K562 (cell line): ENCODE results near the gene RBFOX1. TPM values are rescaled to one million over a fixed set of nuclear protein-coding genes. Genes with fewer than 3 reads are reported as not detected.

Source experiments
- ATAC-seq: fragments of 200-7000 bp; cut with Tn5 transposase; 3 replicates; pipeline ENCODE4 v1.9.1; 2020; ENCODE audit warnings: moderate library complexity
- BruUV-seq: library from RNA; stranded (reverse); fragments of 400-500 nt; replicated peaks from 2 replicates; lab custom pipeline; 2021; lab: Mats Ljungman, UMichigan
- CTCF ChIA-PET: fragments of 300-600 bp; formaldehyde crosslinking; extraction: SDS; loops from one replicate; lab custom pipeline; 2021; ENCODE audit warnings: low intra/inter-chr PET ratio; lab: Yijun Ruan, JAX
- POLR2A ChIA-PET: fragments of 300-600, 350-650 bp; sonication (Branson Sonifier 250); formaldehyde crosslinking; extraction: SDS; loops from one replicate; lab custom pipeline; 2021; ENCODE audit warnings: antibody characterized with exemption, inconsistent platforms; lab: Yijun Ruan, JAX
- DNase-seq, 4 experiments: peaks; one replicate each; pipeline versions ENCODE4 v3.0.0 to v3.0.0-alpha.2; 2011 to 2018; ENCODE audit warnings: low spot score in 3 of 4, mixed read lengths in 3 of 4; ENCODE audit errors: extremely low read depth in 1 of 4
- FAIRE-seq: peaks from 2 replicates; lab custom pipeline; 2011; peaks lifted over from hg19 to GRCh38; lab: Jason Lieb, UNC
- H2AFZ ChIP-seq: 2 replicates; pipeline ENCODE4 v1.6.0; 2011; ENCODE audit warnings: low read depth, low read length, control low read depth, inconsistent platforms
- H3K27ac ChIP-seq: fragments of 200-600 bp; 3 replicates; pipeline ENCODE4 v1.8.0; 2011; ENCODE audit warnings: low read depth, mild to moderate bottlenecking, control low read depth, inconsistent platforms, low read length, moderate library complexity, mixed read lengths; ENCODE audit errors: extremely low read depth
- H3K27me3 ChIP-seq, 2 experiments: fragments of 300-600 bp in 1 of 2; 2 replicates in 1 of 2; 3 replicates in 1 of 2; pipeline versions ENCODE4 v1.6.0 to v1.8.0; 2011; ENCODE audit warnings: inconsistent platforms in 2 of 2, low read length in 2 of 2, mild to moderate bottlenecking in 1 of 2, mixed read lengths in 1 of 2, moderate library complexity in 1 of 2; ENCODE audit not compliant: control insufficient read depth in 2 of 2, insufficient read depth in 2 of 2
- H3K36me3 ChIP-seq: fragments of 300-600 bp; 3 replicates; pipeline ENCODE4 v1.8.0; 2011; ENCODE audit warnings: mild to moderate bottlenecking, low read length, inconsistent platforms; ENCODE audit not compliant: control insufficient read depth, insufficient read depth
- H3K4me1 ChIP-seq, 2 experiments: fragments of 200-600 bp in 1 of 2; replicated peaks in 1 of 2; 2 replicates in 1 of 2; 3 replicates in 1 of 2; pipeline versions ENCODE4 v1.5.1 to v1.8.0; 2011; ENCODE audit warnings: inconsistent platforms in 2 of 2, low read length in 2 of 2, mild to moderate bottlenecking in 1 of 2, mixed read lengths in 1 of 2, moderate library complexity in 1 of 2; ENCODE audit not compliant: control insufficient read depth in 2 of 2, insufficient read depth in 2 of 2
- H3K4me2 ChIP-seq: 2 replicates; pipeline ENCODE4 v1.6.1; 2011; ENCODE audit warnings: low read length, control low read depth, inconsistent platforms, mixed read lengths; ENCODE audit not compliant: insufficient read depth
- H3K4me3 ChIP-seq: fragments of 200-600 bp; sonication (generic), shearing (Covaris generic); 2 replicates; pipeline ENCODE4 v1.5.1; 2016; ENCODE audit warnings: control low read depth, inconsistent platforms
- H3K79me2 ChIP-seq: fragments of 200-600 bp; 3 replicates; pipeline ENCODE4 v1.8.0; 2011; ENCODE audit warnings: low read length, inconsistent platforms; ENCODE audit not compliant: control insufficient read depth, insufficient read depth
- H3K9ac ChIP-seq, 2 experiments: 2 replicates each; pipeline versions ENCODE4 v1.6.0 to v1.6.1; 2011; ENCODE audit warnings: low read depth in 2 of 2, low read length in 2 of 2, control low read depth in 1 of 2, inconsistent platforms in 1 of 2, mild to moderate bottlenecking in 1 of 2, mixed read lengths in 1 of 2; ENCODE audit not compliant: insufficient read depth in 1 of 2
- H3K9me1 ChIP-seq: one replicate; pipeline ENCODE4 v1.6.0; 2011; ENCODE audit warnings: inconsistent platforms, mild to moderate bottlenecking, low read length, moderate library complexity; ENCODE audit not compliant: control insufficient read depth, insufficient read depth
- H3K9me3 ChIP-seq: replicated peaks from 2 replicates; pipeline ENCODE4 v1.5.1; 2011; ENCODE audit warnings: low read depth, low read length, inconsistent platforms; ENCODE audit not compliant: control insufficient read depth, insufficient read depth
- H4K20me1 ChIP-seq: replicated peaks from 2 replicates; pipeline ENCODE4 v1.6.1; 2011; ENCODE audit warnings: low read length, inconsistent platforms, mixed read lengths; ENCODE audit not compliant: control insufficient read depth, insufficient read depth
- BRCA1 ChIP-seq, 2 experiments: fragments of 450-650 bp in 1 of 2; sonication (generic) in 1 of 2; formaldehyde crosslinking in 1 of 2; IDR thresholded peaks; 2 replicates each; pipeline versions ENCODE4 v1.5.0 to v1.6.1; 2017 to 2020; ENCODE audit warnings: mild to moderate bottlenecking in 1 of 2, missing genetic modification reagents in 1 of 2
- CBX3 ChIP-seq, 2 experiments: IDR thresholded peaks; 1 replicate in 1 of 2; 2 replicates in 1 of 2; pipeline ENCODE4 v1.6.1; 2012; ENCODE audit warnings: inconsistent platforms in 2 of 2, low read length in 2 of 2, borderline replicate concordance in 1 of 2, control low read depth in 1 of 2
- CREB3L1 ChIP-seq: fragments of 450-650 bp; IDR thresholded peaks from 2 replicates; pipeline ENCODE4 v1.6.1; 2014; ENCODE audit warnings: low read depth, mild to moderate bottlenecking, moderate library complexity, borderline replicate concordance
- FOXA3 ChIP-seq, 2 experiments: fragments of 450-650 bp in 1 of 2; sonication (generic) in 1 of 2; formaldehyde crosslinking; IDR thresholded peaks in 1 of 2; conservative IDR thresholded peaks in 1 of 2; 2 replicates each; pipeline versions ENCODE4 v1.4.0 to v1.8.0; 2020 to 2022; ENCODE audit warnings: mild to moderate bottlenecking in 2 of 2, missing genetic modification reagents in 1 of 2
- GATAD2B ChIP-seq: fragments of 450-650 bp; IDR thresholded peaks from 2 replicates; pipeline ENCODE4 v1.6.1; 2017; ENCODE audit warnings: mild to moderate bottlenecking, borderline replicate concordance
- OTX1 ChIP-seq: fragments of 450-650 bp; formaldehyde crosslinking; IDR thresholded peaks from 2 replicates; pipeline ENCODE4 v1.4.0; 2022; ENCODE audit warnings: mild to moderate bottlenecking
- PML ChIP-seq: IDR thresholded peaks from 2 replicates; pipeline ENCODE4 v1.6.1; 2012; ENCODE audit warnings: low read length, inconsistent platforms
- RFX7 ChIP-seq: fragments of 250-450 bp; sonication (Bioruptor Pico); IDR thresholded peaks from 2 replicates; pipeline ENCODE4 v1.5.1; 2021; ENCODE audit warnings: mild to moderate bottlenecking
- ZNF12 ChIP-seq: sonication (generic); formaldehyde crosslinking; IDR thresholded peaks from 2 replicates; pipeline ENCODE4 v1.4.0; 2020; ENCODE audit warnings: mild to moderate bottlenecking, missing genetic modification reagents
- ZNF217 ChIP-seq: sonication (generic); formaldehyde crosslinking; IDR thresholded peaks from 2 replicates; pipeline ENCODE4 v1.8.0; 2022; ENCODE audit warnings: mild to moderate bottlenecking, missing genetic modification reagents
- ZNF277 ChIP-seq: fragments of 250-450 bp; sonication (Bioruptor Pico); IDR thresholded peaks from 2 replicates; pipeline ENCODE4 v1.8.0; 2022; ENCODE audit warnings: inconsistent platforms, mild to moderate bottlenecking, moderate library complexity, borderline replicate concordance
- WGBS: fragments of 100-300 bp; shearing (Covaris generic); methylation state at CpG from one replicate; pipeline ENCODE4 v1.1.6; 2016; ENCODE audit warnings: low coverage, mixed read lengths; ENCODE audit not compliant: insufficient coverage; ENCODE audit errors: missing lambda C conversion rate; 5-methylcytosine and 5-hydroxymethylcytosine counted together
- in situ Hi-C: fragments of 300-500 bp; cut with MboI; formaldehyde crosslinking; loops from 4 replicates; pipeline ENCODE4 v1.15.0; 2018; ENCODE audit warnings: inconsistent platforms, mixed read lengths
- intact Hi-C: fragments of 100-400 bp; cut with micrococcal nuclease; formaldehyde crosslinking; loops from 2 replicates; pipeline ENCODE4 v1.14.2; 2022
- polyA plus RNA-seq, 8 experiments: library from polyadenylated mRNA; depleted of rRNA in 4 of 8; stranded (reverse) in 5 of 8; unstranded in 3 of 8; fragments of >200 nt; fragmentation: Nextera tagmentation in 2 of 8; fragmentation: Illumina TruSeq in 1 of 8; extraction: Ambion mirVana in 2 of 8; extraction: Trizol in 1 of 8; gene quantifications; 2 replicates each; pipeline versions ENCODE4 v1.2.1 to v1.2.3, GENCODE V29; 2011 to 2014; ENCODE audit warnings: inconsistent platforms in 1 of 8, missing spikeins in 1 of 8
- total RNA-seq, 7 experiments: library from RNA; depleted of rRNA in 6 of 7; stranded (reverse); fragments of >200 nt in 6 of 7; fragmentation: Illumina TruSeq in 2 of 7; extraction: Trizol in 2 of 7; gene quantifications; 2 replicates each; pipeline versions ENCODE4 v1.2.1 to v1.2.3, GENCODE V29; 2011 to 2021; ENCODE audit warnings: low replicate concordance in 1 of 7
- TF ChIP-seq, protein P1 (sequence below): sonication (generic); formaldehyde crosslinking; IDR thresholded peaks from 2 replicates; pipeline ENCODE4 v1.8.0; 2022; ENCODE audit warnings: mild to moderate bottlenecking, missing genetic modification reagents
- TF ChIP-seq, protein P2 (sequence below): fragments of 250-450 bp; sonication (Bioruptor Pico); IDR thresholded peaks from 2 replicates; pipeline ENCODE4 v1.8.0; 2021; ENCODE audit warnings: mild to moderate bottlenecking, moderate library complexity

Gene RBFOX1
- total and polyA plus RNA-seq, 9 of the 15 experiments (the other 6 are each of a cell fraction or from before 2014, with no cell fraction given), result 0.03 TPM; not detected in 8

GRCh38 chr16:7709186-7709585, 376.5 kb downstream of the RBFOX1 start:
- Histone ChIP-seq H4K20me1 (no peaks in the 10 kb centered on the region; the same call in 1 of the 2 replicates), H3K36me3 (no peaks in the 10 kb centered on the region), H3K79me2 (no peaks in the 10 kb centered on the region), H3K4me3 (no peak overlapping the region), H3K4me1 (no peaks in the 10 kb centered on the region), H3K27ac (no peak overlapping the region), H3K27me3 (peaks cover 4 to 5% of the 10 kb centered on the region in 2 experiments; a peak in 1 of 5 replicates), H3K9me1 (no peaks in the 10 kb centered on the region), H2AFZ (no peak overlapping the region), H3K9me3 (no peaks in the 10 kb centered on the region), H3K9ac (no peak overlapping the region), H3K4me2 (no peak overlapping the region)
- ATAC-seq (no peak), DNase-seq (no peak), FAIRE-seq (no peak)
- in situ Hi-C loops (no loop called here), intact Hi-C loops (no loop called here)
- WGBS, result 0% methylated on average over 3 of the region's 3 CpGs
- no TSS peak for BruUV-seq
- ChIA-PET POLR2A (interaction anchor here (0.7 kb wide), 1 partner anchor 1360 kb away, joined by 5 read pairs; no protein-coding TSS in a partner anchor), CTCF (no interaction called here)
- TF ChIP-seq ZNF217 (CRISPR knock-in tag), result no peak
- TF ChIP-seq ZNF277 (CRISPR knock-in tag), result no peak
- TF ChIP-seq RFX7, result no peak
- TF ChIP-seq CREB3L1, result no peak
- no peak for TF ChIP-seq PML
- TF ChIP-seq GATAD2B, result no peak
- TF ChIP-seq, protein P1, sequence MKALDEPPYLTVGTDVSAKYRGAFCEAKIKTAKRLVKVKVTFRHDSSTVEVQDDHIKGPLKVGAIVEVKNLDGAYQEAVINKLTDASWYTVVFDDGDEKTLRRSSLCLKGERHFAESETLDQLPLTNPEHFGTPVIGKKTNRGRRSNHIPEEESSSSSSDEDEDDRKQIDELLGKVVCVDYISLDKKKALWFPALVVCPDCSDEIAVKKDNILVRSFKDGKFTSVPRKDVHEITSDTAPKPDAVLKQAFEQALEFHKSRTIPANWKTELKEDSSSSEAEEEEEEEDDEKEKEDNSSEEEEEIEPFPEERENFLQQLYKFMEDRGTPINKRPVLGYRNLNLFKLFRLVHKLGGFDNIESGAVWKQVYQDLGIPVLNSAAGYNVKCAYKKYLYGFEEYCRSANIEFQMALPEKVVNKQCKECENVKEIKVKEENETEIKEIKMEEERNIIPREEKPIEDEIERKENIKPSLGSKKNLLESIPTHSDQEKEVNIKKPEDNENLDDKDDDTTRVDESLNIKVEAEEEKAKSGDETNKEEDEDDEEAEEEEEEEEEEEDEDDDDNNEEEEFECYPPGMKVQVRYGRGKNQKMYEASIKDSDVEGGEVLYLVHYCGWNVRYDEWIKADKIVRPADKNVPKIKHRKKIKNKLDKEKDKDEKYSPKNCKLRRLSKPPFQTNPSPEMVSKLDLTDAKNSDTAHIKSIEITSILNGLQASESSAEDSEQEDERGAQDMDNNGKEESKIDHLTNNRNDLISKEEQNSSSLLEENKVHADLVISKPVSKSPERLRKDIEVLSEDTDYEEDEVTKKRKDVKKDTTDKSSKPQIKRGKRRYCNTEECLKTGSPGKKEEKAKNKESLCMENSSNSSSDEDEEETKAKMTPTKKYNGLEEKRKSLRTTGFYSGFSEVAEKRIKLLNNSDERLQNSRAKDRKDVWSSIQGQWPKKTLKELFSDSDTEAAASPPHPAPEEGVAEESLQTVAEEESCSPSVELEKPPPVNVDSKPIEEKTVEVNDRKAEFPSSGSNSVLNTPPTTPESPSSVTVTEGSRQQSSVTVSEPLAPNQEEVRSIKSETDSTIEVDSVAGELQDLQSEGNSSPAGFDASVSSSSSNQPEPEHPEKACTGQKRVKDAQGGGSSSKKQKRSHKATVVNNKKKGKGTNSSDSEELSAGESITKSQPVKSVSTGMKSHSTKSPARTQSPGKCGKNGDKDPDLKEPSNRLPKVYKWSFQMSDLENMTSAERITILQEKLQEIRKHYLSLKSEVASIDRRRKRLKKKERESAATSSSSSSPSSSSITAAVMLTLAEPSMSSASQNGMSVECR (CRISPR knock-in tag), result no peak
- TF ChIP-seq, protein P2, sequence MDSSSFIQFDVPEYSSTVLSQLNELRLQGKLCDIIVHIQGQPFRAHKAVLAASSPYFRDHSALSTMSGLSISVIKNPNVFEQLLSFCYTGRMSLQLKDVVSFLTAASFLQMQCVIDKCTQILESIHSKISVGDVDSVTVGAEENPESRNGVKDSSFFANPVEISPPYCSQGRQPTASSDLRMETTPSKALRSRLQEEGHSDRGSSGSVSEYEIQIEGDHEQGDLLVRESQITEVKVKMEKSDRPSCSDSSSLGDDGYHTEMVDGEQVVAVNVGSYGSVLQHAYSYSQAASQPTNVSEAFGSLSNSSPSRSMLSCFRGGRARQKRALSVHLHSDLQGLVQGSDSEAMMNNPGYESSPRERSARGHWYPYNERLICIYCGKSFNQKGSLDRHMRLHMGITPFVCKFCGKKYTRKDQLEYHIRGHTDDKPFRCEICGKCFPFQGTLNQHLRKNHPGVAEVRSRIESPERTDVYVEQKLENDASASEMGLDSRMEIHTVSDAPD, result no peak
- no peak for TF ChIP-seq CBX3 (IDR thresholded peaks at IDR 0.05; ENCODE audit: borderline replicate concordance in 1 of 2, low read length in 2 of 2)
- no peak for TF ChIP-seq FOXA3 (CRISPR knock-in tag; conservative IDR thresholded peaks at IDR 0.05 in 1 of 2, IDR thresholded peaks at IDR 0.05 in 1 of 2)
- no peak for TF ChIP-seq OTX1 (CRISPR knock-in tag)
- no peak for TF ChIP-seq ZNF12
- TF ChIP-seq BRCA1 (IDR thresholded peaks at IDR 0.05), result no peak
- TF ChIP-seq BRCA1 (CRISPR knock-in tag; IDR thresholded peaks at IDR 0.05), result no peak
